ENCODE measurements around the gene LIN9.

The LIN9 gene

GRCh38 chr1:226320930-226321329 is 12.0 kb upstream of the LIN9 start:
- Histone ChIP-seq H3K4me3 (ENCODE audit: low read length) (no peak overlapping the region), H3K36me3 (ENCODE audit: control insufficient read depth, insufficient read depth, low read length) (no peaks in the 10 kb centered on the region), H3K9me3 (ENCODE audit: control insufficient read depth, insufficient read depth, low read length) (no peaks in the 10 kb centered on the region), H3K27ac (ENCODE audit: low read length) (no peak overlapping the region), H3K27me3 (ENCODE audit: control insufficient read depth, insufficient read depth, low read length) (no peaks in the 10 kb centered on the region), H3K4me1 (ENCODE audit: control insufficient read depth, insufficient read depth, low read length) (no peaks in the 10 kb centered on the region)
- no peak for DNase-seq (ENCODE audit: low read depth, low spot score)
- no CpG with 5 or more reads among the region's 10 CpGs for WGBS (ENCODE audit: insufficient coverage, insufficient read length)

- Histone ChIP-seq H3K4me3 (ENCODE audit: low read length) (no peak overlapping the region), H3K9me3 (ENCODE audit: control insufficient read depth, insufficient read depth, low read length) (no peaks in the 10 kb centered on the region), H3K4me1 (ENCODE audit: control insufficient read depth, insufficient read depth, low read length) (no peaks in the 10 kb centered on the region), H3K27me3 (ENCODE audit: control insufficient read depth, insufficient read depth, low read length) (no peaks in the 10 kb centered on the region), H3K27ac (ENCODE audit: low read length) (no peak overlapping the region), H3K36me3 (ENCODE audit: control insufficient read depth, insufficient read depth, low read length) (no peaks in the 10 kb centered on the region)
- no peak for DNase-seq (ENCODE audit: low read depth, low spot score)
- no CpG with 5 or more reads among the region's 5 CpGs for WGBS (ENCODE audit: insufficient coverage, insufficient read length)
These were observed 9.5 kb upstream of the LIN9 start for GRCh38 chr1:226318471-226318870.

DNA sequence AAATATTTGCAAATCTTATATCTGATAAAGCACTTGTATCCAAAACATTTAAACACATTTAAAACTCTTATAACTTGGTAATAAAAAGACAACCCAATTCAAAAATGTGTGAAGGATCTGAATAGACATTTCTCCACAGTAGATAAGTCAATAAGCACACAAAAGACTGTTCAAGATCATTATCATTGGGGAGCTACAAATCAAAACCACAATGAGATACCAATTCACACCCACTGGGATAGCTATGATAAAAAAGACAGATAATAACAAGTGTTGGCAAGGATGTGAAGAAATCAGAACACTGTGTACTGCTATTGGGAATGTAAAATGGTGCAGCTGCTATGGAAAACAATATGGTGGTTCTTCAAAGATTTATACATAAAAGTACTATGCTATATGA is 5.1 kb upstream of the LIN9 start:
- Histone ChIP-seq H3K27me3 (ENCODE audit: control insufficient read depth, insufficient read depth, low read length) (no peaks in the 10 kb centered on the region), H3K4me1 (ENCODE audit: control insufficient read depth, insufficient read depth, low read length) (no peaks in the 10 kb centered on the region), H3K27ac (ENCODE audit: low read length) (no peak overlapping the region), H3K4me3 (ENCODE audit: low read length) (no peak overlapping the region), H3K36me3 (ENCODE audit: control insufficient read depth, insufficient read depth, low read length) (no peaks in the 10 kb centered on the region), H3K9me3 (ENCODE audit: control insufficient read depth, insufficient read depth, low read length) (no peaks in the 10 kb centered on the region)
- no peak for DNase-seq (ENCODE audit: low read depth, low spot score)

DNA sequence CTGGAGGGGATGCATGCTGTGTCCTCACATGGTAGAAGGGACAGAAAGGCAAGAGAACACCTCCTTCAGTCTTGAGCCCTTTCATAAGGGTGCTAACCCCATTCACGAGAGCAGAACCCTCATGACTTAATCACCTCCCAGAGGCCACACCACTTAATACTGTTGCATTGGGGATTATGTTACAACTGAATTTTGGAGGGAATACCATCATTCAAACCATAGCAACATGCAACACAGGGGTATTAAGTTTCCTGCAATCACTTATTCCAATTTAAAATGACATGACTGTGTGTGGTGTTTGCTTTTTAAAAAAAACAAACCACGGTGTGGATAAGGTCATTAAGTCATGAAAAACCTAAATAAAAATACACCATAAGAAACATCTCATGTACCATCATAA is 3.1 kb upstream of the LIN9 start:
- DNase-seq (ENCODE audit: low read depth, low spot score), result no peak
- Histone ChIP-seq H3K27ac (ENCODE audit: low read length) (no peak overlapping the region), H3K9me3 (ENCODE audit: control insufficient read depth, insufficient read depth, low read length) (no peaks in the 10 kb centered on the region), H3K36me3 (ENCODE audit: control insufficient read depth, insufficient read depth, low read length) (no peaks in the 10 kb centered on the region), H3K4me3 (ENCODE audit: low read length) (no peak overlapping the region), H3K4me1 (ENCODE audit: control insufficient read depth, insufficient read depth, low read length) (no peaks in the 10 kb centered on the region), H3K27me3 (ENCODE audit: control insufficient read depth, insufficient read depth, low read length) (no peaks in the 10 kb centered on the region)
- no CpG with 5 or more reads among the region's 2 CpGs for WGBS (ENCODE audit: insufficient coverage, insufficient read length)

DNA sequence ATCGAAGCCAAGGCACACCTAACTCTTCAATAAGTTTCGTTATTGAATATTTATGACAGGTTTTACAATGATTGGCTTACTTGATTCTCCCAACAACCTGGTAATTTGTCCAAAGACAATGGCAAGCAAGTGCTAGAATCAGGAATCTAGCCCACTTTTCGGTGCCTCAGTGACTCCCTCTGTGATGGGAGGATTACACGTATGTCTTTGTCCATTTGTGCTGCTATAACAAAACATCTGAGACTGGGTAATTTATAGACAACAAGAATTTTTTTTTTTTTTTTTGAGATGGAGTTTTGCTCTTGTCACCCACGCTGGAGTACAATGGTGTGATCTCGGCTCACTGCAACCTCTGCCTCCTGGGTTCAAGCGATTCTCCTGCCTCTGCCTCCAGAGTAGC is 2.4 kb upstream of the LIN9 start:
- WGBS (ENCODE audit: insufficient coverage, insufficient read length), result no CpG with 5 or more reads among the region's 7 CpGs
- Histone ChIP-seq H3K4me3 (ENCODE audit: low read length) (no peak overlapping the region), H3K27ac (ENCODE audit: low read length) (no peak overlapping the region), H3K36me3 (ENCODE audit: control insufficient read depth, insufficient read depth, low read length) (no peaks in the 10 kb centered on the region), H3K4me1 (ENCODE audit: control insufficient read depth, insufficient read depth, low read length) (no peaks in the 10 kb centered on the region), H3K27me3 (ENCODE audit: control insufficient read depth, insufficient read depth, low read length) (no peaks in the 10 kb centered on the region), H3K9me3 (ENCODE audit: control insufficient read depth, insufficient read depth, low read length) (no peaks in the 10 kb centered on the region)
- no peak for DNase-seq (ENCODE audit: low read depth, low spot score)

DNA sequence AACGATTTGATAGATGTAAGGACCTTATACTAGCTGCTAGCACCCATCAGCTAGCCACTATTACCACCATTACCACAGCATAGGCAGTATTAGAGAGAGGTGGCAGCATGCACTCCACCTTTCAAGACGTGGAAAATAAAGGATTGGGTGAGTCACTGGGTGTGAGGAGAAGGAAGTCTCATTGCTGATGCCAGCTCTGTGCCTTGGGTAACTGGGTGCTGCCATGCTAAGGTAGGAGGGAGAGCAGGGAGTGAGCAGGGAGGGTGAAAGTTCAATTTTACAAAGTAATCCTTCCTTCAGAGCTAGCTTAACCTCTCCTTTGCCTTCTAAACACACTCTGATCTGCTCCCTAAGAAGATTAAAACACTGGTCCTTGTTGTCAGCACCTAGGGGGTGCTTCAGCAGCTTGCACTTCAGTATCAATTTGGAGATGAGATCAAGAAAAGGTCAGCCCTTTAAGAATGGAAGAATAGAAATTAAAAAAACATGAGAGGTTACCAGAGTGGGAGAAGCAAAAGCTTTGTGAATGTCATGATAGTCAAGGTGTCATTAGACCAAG is 1.8 kb upstream of the LIN9 start:
- Histone ChIP-seq H3K27ac (ENCODE audit: low read length) (no peak overlapping the region), H3K4me1 (ENCODE audit: control insufficient read depth, insufficient read depth, low read length) (no peaks in the 10 kb centered on the region), H3K4me3 (ENCODE audit: low read length) (no peak overlapping the region), H3K27me3 (ENCODE audit: control insufficient read depth, insufficient read depth, low read length) (no peaks in the 10 kb centered on the region), H3K9me3 (ENCODE audit: control insufficient read depth, insufficient read depth, low read length) (no peaks in the 10 kb centered on the region), H3K36me3 (ENCODE audit: control insufficient read depth, insufficient read depth, low read length) (no peaks in the 10 kb centered on the region)
- DNase-seq (ENCODE audit: low read depth, low spot score), result no peak
- WGBS (ENCODE audit: insufficient coverage, insufficient read length), result no CpG with 5 or more reads among the region's 2 CpGs

- WGBS (ENCODE audit: insufficient coverage, insufficient read length), result no CpG with 5 or more reads among the region's 5 CpGs
- Histone ChIP-seq H3K36me3 (ENCODE audit: control insufficient read depth, insufficient read depth, low read length) (no peaks in the 10 kb centered on the region), H3K27ac (ENCODE audit: low read length) (no peak overlapping the region), H3K27me3 (ENCODE audit: control insufficient read depth, insufficient read depth, low read length) (no peaks in the 10 kb centered on the region), H3K4me1 (ENCODE audit: control insufficient read depth, insufficient read depth, low read length) (0 out of 2 replicates have a peak, but pooled peaks cover 2% of the 10 kb centered on the region), H3K4me3 (ENCODE audit: low read length) (no peak overlapping the region), H3K9me3 (ENCODE audit: control insufficient read depth, insufficient read depth, low read length) (no peaks in the 10 kb centered on the region)
- no peak for DNase-seq (ENCODE audit: low read depth, low spot score)
These were observed 1.2 kb upstream of the LIN9 start for GRCh38 chr1:226310245-226310540.

GRCh38 chr1:226309398-226310244 is 657 bp upstream of the LIN9 start:
- H3K4me3 ChIP-seq (ENCODE audit: low read length), result peak overlapping the region; percentile 81
- no peaks in the 10 kb centered on the region for H3K9me3 ChIP-seq (ENCODE audit: control insufficient read depth, insufficient read depth, low read length)
- H3K27ac ChIP-seq (ENCODE audit: low read length), result no peak overlapping the region
- DNase-seq (ENCODE audit: low read depth, low spot score), result no peak
- WGBS (ENCODE audit: insufficient coverage, insufficient read length), result no CpG with 5 or more reads among the region's 62 CpGs
- H3K36me3 ChIP-seq (ENCODE audit: control insufficient read depth, insufficient read depth, low read length), result no peaks in the 10 kb centered on the region
- H3K4me1 ChIP-seq (ENCODE audit: control insufficient read depth, insufficient read depth, low read length), result 0 out of 2 replicates have a peak, but pooled peaks cover 2% of the 10 kb centered on the region
- no peaks in the 10 kb centered on the region for H3K27me3 ChIP-seq (ENCODE audit: control insufficient read depth, insufficient read depth, low read length)

GRCh38 chr1:226308166-226308722 is 720 bp downstream of the LIN9 start:
- no CpG with 5 or more reads among the region's 14 CpGs for WGBS (ENCODE audit: insufficient coverage, insufficient read length)
- Histone ChIP-seq H3K27me3 (ENCODE audit: control insufficient read depth, insufficient read depth, low read length) (no peaks in the 10 kb centered on the region), H3K4me1 (ENCODE audit: control insufficient read depth, insufficient read depth, low read length) (0 out of 2 replicates have a peak, but pooled peaks cover 2% of the 10 kb centered on the region), H3K27ac (ENCODE audit: low read length) (no peak overlapping the region), H3K9me3 (ENCODE audit: control insufficient read depth, insufficient read depth, low read length) (no peaks in the 10 kb centered on the region), H3K4me3 (ENCODE audit: low read length) (peak overlapping the region; percentile 81; the same call in 1 of the 2 replicates), H3K36me3 (ENCODE audit: control insufficient read depth, insufficient read depth, low read length) (no peaks in the 10 kb centered on the region)
- no peak for DNase-seq (ENCODE audit: low read depth, low spot score)

GRCh38 chr1:226306425-226306824 is 2.5 kb downstream of the LIN9 start:
- 0 out of 2 replicates have a peak, but pooled peaks cover 2% of the 10 kb centered on the region for H3K4me1 ChIP-seq (ENCODE audit: control insufficient read depth, insufficient read depth, low read length)
- no CpG with 5 or more reads among the region's 2 CpGs for WGBS (ENCODE audit: insufficient coverage, insufficient read length)
- no peaks in the 10 kb centered on the region for H3K9me3 ChIP-seq (ENCODE audit: control insufficient read depth, insufficient read depth, low read length)
- no peak overlapping the region for H3K4me3 ChIP-seq (ENCODE audit: low read length)
- no peaks in the 10 kb centered on the region for H3K27me3 ChIP-seq (ENCODE audit: control insufficient read depth, insufficient read depth, low read length)
- DNase-seq (ENCODE audit: low read depth, low spot score), result no peak
- no peak overlapping the region for H3K27ac ChIP-seq (ENCODE audit: low read length)
- no peaks in the 10 kb centered on the region for H3K36me3 ChIP-seq (ENCODE audit: control insufficient read depth, insufficient read depth, low read length)
